HCT116 (cell line): ENCODE measurements around the gene TRIM69.

Experiments
- CEBPB ChIP-seq: IDR thresholded peaks from 2 replicates; pipeline ENCODE4 v1.6.1; 2012; ENCODE audit warnings: low read depth
- EZH2 ChIP-seq: fragments of 200-600 bp; sonication (generic); IDR thresholded peaks from 2 replicates; pipeline ENCODE4 v1.6.1; 2017; ENCODE audit warnings: antibody characterized with exemption, mixed run types
- EZH2phosphoT487 ChIP-seq: fragments of 200-600 bp; IDR thresholded peaks from 2 replicates; pipeline ENCODE4 v1.6.1; 2018; ENCODE audit warnings: antibody characterized with exemption, borderline replicate concordance
- POLR2A ChIP-seq: IDR thresholded peaks from 2 replicates; pipeline ENCODE4 v1.7.0; 2011; ENCODE audit warnings: borderline replicate concordance; ENCODE audit not compliant: insufficient read depth, insufficient read length; ENCODE audit errors: extremely low read depth
- POLR2AphosphoS5 ChIP-seq: IDR thresholded peaks from 2 replicates; pipeline ENCODE4 v1.6.1; 2011; ENCODE audit warnings: mild to moderate bottlenecking, low read depth, low read length, moderate library complexity
- RAD21 ChIP-seq: IDR thresholded peaks from 2 replicates; pipeline ENCODE4 v1.6.1; 2012; ENCODE audit warnings: low read depth, mild to moderate bottlenecking
- SIN3A ChIP-seq: IDR thresholded peaks from 2 replicates; pipeline ENCODE4 v1.6.1; 2012; ENCODE audit warnings: low read depth
- SP1 ChIP-seq: IDR thresholded peaks from 2 replicates; pipeline ENCODE4 v1.6.1; 2012; ENCODE audit warnings: low read depth
- TCF7L2 ChIP-seq: IDR thresholded peaks from 2 replicates; pipeline ENCODE4 v1.7.0; 2011; ENCODE audit warnings: borderline replicate concordance, inconsistent platforms; ENCODE audit not compliant: insufficient read depth, insufficient read length; ENCODE audit errors: extremely low read depth
- YY1 ChIP-seq: IDR thresholded peaks from 2 replicates; pipeline ENCODE4 v1.6.1; 2011; ENCODE audit warnings: low read length, low read depth, moderate library complexity, mild to moderate bottlenecking; ENCODE audit not compliant: insufficient replicate concordance; ENCODE audit errors: extremely low read depth
- ZFX ChIP-seq: fragments of 450-650 bp; IDR thresholded peaks from 2 replicates; pipeline ENCODE4 v1.6.1; 2017
- TF ChIP-seq, protein P1 (sequence below), 3 experiments: fragments of 200-600 bp in 1 of 3; sonication (generic) in 1 of 3; IDR thresholded peaks in 2 of 3; conservative IDR thresholded peaks in 1 of 3; 2 replicates each; pipeline ENCODE4 v1.5.1; 2012 to 2017; ENCODE audit warnings: low read depth in 2 of 3, low read length in 2 of 3, antibody characterized with exemption in 1 of 3, borderline replicate concordance in 1 of 3, control low read depth in 1 of 3, mild to moderate bottlenecking in 1 of 3, mixed read lengths in 1 of 3, mixed run types in 1 of 3, moderate library complexity in 1 of 3; ENCODE audit not compliant: insufficient read depth in 1 of 3
- TF ChIP-seq, protein P2 (sequence below): IDR thresholded peaks from 2 replicates; pipeline ENCODE4 v1.6.1; 2012; ENCODE audit warnings: low read depth
- TF ChIP-seq, protein P3 (sequence below): IDR thresholded peaks from 2 replicates; pipeline ENCODE4 v1.6.1; 2012

DNA sequence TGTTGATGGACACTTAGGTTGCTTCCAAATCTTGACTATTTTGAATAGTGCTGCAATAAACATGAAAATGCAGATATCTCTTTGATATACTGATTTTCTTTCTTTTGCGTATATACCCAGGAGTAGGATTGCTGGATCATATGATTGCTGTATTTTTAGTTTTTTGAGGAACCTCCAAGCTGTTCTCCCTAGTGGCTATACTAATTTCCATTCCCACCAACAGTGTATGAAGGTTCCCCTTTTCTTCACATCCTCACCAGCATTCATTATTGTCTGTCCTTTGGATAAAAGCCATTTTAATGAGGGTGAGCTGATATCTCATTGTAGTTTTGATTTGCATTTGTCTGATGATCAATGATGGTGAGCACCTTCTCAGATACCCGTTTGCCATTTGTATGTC is 37.7 kb upstream of the TRIM69 start:
- TF ChIP-seq, protein P1, sequence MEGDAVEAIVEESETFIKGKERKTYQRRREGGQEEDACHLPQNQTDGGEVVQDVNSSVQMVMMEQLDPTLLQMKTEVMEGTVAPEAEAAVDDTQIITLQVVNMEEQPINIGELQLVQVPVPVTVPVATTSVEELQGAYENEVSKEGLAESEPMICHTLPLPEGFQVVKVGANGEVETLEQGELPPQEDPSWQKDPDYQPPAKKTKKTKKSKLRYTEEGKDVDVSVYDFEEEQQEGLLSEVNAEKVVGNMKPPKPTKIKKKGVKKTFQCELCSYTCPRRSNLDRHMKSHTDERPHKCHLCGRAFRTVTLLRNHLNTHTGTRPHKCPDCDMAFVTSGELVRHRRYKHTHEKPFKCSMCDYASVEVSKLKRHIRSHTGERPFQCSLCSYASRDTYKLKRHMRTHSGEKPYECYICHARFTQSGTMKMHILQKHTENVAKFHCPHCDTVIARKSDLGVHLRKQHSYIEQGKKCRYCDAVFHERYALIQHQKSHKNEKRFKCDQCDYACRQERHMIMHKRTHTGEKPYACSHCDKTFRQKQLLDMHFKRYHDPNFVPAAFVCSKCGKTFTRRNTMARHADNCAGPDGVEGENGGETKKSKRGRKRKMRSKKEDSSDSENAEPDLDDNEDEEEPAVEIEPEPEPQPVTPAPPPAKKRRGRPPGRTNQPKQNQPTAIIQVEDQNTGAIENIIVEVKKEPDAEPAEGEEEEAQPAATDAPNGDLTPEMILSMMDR (IDR thresholded peaks at IDR 0.05 in 2 of 3, conservative IDR thresholded peaks at IDR 0.05 in 1 of 3; ENCODE audit: borderline replicate concordance in 1 of 3, insufficient read depth in 1 of 3, low read depth in 2 of 3, low read length in 2 of 3), result no peak
- TF ChIP-seq ZFX, result no peak
- no peak for TF ChIP-seq POLR2AphosphoS5
- TF ChIP-seq EZH2phosphoT487, result no peak
- TF ChIP-seq RAD21, result no peak
- TF ChIP-seq POLR2A, result no peak
- TF ChIP-seq, protein P2, sequence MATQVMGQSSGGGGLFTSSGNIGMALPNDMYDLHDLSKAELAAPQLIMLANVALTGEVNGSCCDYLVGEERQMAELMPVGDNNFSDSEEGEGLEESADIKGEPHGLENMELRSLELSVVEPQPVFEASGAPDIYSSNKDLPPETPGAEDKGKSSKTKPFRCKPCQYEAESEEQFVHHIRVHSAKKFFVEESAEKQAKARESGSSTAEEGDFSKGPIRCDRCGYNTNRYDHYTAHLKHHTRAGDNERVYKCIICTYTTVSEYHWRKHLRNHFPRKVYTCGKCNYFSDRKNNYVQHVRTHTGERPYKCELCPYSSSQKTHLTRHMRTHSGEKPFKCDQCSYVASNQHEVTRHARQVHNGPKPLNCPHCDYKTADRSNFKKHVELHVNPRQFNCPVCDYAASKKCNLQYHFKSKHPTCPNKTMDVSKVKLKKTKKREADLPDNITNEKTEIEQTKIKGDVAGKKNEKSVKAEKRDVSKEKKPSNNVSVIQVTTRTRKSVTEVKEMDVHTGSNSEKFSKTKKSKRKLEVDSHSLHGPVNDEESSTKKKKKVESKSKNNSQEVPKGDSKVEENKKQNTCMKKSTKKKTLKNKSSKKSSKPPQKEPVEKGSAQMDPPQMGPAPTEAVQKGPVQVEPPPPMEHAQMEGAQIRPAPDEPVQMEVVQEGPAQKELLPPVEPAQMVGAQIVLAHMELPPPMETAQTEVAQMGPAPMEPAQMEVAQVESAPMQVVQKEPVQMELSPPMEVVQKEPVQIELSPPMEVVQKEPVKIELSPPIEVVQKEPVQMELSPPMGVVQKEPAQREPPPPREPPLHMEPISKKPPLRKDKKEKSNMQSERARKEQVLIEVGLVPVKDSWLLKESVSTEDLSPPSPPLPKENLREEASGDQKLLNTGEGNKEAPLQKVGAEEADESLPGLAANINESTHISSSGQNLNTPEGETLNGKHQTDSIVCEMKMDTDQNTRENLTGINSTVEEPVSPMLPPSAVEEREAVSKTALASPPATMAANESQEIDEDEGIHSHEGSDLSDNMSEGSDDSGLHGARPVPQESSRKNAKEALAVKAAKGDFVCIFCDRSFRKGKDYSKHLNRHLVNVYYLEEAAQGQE, result no peak
- no peak for TF ChIP-seq EZH2
- TF ChIP-seq SIN3A, result no peak
- TF ChIP-seq, protein P3, sequence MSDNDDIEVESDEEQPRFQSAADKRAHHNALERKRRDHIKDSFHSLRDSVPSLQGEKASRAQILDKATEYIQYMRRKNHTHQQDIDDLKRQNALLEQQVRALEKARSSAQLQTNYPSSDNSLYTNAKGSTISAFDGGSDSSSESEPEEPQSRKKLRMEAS, result no peak
- no peak for TF ChIP-seq TCF7L2
- no peak for TF ChIP-seq SP1
- no peak for TF ChIP-seq YY1
- TF ChIP-seq CEBPB, result no peak
